SKM-1 (cell line): ENCODE results near the gene MANSC1.
"Not testable (repeated sequence)": the region's sequence is repeated elsewhere in the genome, so short reads cannot be mapped to it uniquely, and the experiment has no call there.

Experiments
- DNase-seq: peaks from one replicate; lab custom pipeline; 2025; ENCODE audit not compliant: unreplicated experiment; lab: John Stamatoyannopoulos, UW

MANSC1 gene

DNA sequence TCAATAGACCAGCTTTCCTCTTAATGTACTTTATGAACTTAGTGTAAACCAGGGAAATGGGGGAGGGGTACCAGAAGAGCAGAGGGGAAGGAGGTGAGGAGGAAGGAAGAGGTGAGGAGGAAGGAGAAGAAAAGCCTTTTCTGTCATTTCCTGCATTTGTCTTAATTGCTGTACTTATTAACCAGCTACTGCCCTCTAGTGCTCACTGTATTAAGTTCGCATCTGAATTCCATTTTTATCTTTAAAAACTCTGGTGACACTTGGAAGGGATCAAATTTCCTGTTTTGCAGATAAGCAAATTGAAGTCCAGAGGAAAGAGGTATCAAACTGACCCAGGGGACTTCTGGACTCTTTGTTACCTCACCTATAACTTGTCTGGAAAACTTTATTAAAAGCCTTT is 22.2 kb downstream of the MANSC1 start:
- no peak for DNase-seq

DNA sequence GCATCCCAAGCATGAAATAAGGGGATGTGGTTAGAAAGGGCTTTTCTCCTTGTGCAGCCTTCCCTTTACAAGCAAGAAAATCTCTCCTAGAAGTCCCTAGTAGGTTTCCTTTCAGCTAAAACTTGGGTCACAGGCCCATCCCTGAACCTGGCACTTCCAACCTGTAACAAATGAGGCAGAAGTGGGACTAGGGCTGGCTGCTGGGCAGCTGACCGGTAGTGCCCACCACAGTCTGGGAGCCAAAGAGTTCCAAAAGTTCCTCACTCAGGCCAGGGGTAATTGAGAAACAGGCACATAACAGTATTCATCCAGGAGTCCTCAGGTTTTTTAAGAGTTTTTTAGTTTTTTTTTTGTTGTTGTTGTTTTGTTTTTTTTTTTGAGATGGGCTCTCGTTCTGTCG is 23.8 kb downstream of the MANSC1 start:
- no peak for DNase-seq

DNA sequence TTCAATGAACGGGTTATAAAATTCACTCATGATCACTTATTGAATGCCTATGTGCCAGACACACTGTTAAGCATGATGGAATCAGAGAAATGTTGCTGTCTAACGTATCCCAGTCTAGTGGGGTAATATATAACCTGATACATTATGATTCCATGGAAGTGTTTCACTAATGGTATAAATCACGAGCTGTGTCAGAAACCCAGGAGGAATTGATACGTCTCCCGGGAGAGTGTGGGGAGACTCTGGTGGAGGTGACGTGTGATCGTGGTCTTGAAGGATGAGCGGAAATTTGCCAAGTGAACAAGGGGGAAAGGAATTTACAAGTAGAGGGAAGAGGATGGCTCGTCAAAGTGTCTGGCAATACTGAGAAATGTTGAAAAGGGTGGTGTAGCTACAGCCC is 26.5 kb downstream of the MANSC1 start:
- DNase-seq, result no peak

DNA sequence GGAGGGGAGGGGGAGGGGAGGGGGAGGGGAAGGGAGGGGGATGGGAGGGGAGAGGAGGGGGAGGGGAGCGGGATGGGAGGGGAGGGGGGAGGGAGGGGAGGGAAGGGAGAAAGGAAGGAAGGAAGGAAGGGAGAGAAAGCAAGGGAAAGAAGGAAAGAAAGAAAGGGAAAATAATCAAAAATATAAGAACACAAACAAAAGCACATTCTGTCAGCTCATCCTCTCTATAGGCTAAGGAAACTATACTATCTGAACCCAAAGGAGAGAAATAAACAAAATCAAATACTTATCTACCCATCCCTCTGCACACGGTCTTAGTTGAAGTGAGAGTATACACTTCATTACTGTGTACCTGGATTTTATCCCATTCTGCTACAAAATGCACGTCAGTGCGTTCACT is 26.9 kb downstream of the MANSC1 start:
- DNase-seq, result no peak

DNA sequence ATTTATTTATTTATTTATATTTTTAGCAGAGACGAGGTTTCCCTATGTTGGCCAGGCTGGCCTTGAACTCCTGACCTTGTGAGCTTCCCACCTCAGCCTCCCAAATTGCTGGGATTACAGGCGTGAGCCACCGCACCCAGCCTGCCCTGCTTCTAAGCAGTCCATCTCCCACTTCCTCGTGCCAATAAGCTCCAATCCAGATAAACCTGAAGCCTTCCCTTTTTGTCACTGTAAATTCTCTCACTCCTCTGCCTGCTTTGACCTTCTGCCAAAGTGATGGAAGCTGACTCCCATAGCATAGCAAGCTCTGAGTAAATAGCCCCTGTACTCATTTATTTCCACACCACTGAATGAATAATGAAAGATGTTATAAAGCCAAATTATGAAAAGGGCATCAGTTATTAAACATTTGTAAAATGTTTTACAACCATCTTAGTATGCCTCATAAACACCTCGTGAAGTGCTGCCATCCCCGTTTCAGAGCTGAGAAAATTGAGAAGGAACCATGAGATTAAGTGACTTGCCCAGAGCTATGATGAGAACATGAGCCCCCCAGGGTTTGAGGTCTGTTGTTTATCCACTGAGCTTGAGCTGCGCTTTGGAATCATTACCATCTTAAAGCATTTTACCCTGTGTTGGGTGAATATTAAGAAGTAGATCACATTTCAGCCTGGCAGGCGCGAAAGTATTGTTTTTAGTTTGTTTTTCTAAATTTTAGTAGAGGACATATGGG is 30.4 kb downstream of the MANSC1 start:
- DNase-seq, result no peak

DNA sequence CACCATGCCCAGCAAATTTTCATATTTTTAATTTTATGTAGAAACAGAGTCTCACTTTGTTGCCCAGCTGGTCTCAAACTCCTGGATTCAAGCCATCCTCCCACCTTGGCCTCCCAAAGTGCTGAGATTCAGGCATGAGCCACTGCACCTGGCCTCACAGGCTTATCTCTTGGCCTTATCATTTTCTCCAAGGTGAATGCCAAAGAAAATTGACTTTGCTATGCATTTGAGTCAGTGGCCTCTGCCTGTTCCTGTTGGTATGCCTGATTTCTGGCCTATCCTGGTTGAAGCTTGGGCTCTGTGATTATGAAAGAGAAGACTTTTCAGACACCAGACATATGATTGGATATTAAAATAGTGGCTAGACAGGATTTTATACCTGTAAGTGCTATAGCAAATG is 34.2 kb downstream of the MANSC1 start:
- no peak for DNase-seq

DNA sequence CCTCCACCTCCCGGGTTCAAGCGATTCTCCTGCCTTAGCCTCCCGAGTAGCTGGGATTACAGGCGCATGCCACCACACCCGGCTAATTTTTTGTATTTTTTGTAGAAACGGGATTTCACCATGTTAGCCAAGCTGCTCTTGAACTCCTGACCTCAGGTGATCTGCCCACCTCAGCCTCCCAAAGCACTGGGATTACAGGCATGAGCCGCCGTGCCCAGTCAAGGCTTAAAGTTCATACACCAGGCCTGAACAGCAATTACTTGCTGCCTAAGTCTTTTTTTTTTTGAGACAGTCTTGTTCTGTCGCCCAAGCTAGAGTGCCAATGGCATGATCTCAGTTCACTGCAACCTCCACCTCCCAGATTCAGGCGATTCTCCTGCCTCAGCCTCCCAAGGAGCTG is 39.3 kb downstream of the MANSC1 start:
- not testable (repeated sequence) for DNase-seq

DNA sequence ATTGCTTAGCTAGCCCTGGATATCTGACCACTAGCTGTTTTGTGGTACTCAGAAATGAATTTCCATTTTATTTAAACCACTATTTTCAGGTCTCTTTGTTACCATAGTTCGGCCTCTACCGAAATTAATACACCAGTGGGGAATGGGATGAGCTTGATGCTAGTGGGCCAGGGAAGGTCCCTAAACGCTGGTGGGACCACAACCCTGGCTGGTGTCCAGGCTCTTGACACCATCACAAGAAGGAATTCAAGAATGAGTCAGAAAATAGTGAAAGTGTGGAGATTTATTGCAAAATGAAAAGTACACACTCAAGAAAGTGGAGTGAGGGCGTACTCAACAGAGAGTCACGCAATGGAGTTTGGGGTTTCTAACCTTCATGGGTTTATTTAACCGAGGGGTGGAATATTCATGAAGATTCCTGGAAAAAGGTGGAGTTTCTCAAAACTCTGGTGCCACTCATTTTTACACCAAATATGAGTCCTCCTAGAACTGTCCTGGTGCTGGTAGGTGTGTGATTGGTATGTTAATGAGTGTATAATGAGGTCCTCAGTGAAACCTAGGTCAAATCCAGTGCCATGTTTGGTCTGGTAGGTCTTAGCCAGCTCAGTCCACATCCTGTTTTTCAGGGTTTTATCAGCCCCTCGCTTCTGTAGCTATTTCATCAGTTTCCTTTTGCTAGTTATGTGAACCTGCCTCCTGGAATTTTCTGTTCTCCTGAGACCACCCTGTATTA is 44.3 kb downstream of the MANSC1 start:
- DNase-seq, result no peak

DNA sequence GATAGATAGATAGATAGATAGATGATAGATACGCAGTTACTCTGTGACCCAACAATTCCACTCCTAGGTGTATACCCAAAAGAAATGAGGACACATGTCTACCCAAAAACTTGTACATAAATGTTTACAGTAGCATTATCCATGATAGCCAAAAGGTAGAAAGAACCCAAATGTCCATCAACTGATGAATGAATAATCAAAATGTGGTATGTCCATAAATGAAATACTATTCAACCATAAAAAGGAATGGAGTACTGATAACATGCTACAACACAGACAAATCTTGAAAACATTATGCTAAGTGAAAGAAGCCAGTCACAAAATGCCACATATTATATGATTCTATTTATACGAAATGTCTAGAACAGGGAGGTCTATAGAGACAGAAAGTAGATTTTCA is 47.1 kb downstream of the MANSC1 start:
- DNase-seq, result no peak

DNA sequence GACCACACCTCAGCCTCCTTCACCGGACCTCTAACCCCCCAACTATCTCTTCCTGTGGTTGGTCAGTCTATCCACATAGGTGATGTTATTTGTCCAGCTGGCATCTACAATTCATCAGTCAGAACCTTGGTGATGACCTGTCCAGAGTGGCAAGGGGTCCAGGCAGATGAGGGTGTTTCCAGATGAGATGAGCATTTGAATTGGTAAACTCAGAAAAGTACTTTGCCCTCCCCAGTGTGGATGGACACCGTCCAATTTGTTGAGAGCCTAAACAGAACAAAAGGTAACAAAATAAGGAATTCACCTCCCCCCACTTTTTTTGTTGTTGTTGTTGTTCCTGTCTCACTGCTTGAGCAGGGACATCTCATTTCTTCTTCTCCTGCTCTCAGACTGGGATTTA is 48.9 kb downstream of the MANSC1 start:
- DNase-seq, result no peak

DNA sequence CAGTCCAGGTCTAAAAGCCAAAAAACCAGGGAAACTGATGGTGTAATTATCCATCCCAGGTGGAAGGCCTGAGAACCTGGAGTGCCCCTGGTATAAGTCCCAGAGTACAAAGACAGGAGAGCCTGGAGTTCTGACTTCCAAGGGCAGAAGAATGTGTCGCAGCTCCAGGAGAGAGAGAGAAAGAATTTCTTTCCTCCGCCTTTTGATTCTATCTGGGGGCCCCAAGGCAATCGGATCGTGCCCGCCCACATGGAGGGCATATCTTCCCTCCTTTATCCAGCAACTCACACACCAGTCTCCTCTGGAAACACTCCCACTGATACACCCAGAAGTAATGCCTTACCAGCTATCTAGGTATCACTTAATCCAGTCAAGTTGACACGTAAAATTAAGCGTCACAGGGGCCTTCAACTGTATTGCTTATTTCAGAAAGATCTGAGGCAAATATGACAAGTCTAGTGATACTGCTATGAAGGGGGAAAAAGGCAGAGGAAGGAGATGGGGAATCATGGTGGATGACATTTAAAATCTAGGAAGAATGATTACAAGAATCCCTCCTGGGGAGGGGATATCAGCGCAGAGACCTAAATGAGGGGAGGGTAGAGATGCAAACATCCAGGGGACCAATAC is 52.7 kb downstream of the MANSC1 start:
- DNase-seq, result no peak

DNA sequence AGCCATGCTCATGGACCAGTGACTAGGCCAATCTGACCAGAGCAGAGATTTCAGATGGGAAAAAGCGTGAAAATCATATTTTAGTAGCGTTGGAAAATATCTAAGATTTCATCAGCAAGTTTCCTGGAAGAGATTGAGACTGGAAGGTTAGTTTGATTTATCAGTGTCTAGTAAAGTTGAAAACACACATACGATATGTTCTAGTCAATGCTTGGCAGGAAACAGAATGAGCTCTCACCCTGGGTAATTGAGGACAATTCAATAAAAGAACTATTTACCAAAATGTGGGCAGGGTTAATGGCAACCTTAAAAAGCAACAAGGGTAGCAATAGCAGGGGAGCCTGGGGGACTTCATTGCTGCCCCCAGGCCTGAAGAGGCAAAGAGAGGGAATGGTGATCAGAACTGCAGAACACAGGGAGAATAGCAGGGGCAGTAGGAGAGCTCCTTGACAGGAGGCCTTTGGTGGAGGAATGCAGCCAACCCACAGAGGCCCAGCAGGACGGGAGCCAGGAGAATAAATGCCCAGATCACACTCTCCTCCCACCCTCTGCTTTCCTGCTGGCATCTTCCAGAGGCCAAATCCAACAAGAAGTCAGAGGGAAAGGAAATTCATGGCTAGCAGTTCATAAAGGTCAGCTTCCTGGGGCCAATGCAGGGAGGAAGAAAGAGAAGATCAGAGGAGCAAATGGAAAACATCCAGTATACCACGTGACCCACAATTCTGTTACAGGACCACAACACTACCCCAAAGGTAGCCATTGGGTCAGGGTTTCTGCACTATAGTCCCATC is 55.6 kb downstream of the MANSC1 start:
- no peak for DNase-seq

DNA sequence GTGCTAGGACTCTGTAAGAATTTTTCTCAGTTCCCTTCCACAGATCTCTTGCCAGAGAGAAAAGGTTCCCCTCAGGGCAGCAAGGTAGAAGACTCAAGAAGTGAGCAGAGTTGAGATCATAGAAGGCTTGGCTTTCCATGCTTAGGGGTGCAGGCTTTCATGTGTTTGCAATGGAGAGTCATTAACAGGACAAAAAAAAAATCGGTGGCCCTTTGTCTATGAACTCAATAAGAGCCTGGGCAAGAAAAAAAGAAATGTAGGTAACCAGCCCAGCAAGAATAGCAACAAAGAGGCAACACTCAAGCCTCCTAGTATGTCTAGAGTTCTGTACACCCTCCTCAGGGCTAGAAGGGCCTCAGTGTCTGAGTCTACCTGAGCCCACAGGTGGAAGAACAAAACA is 59.8 kb downstream of the MANSC1 start:
- DNase-seq, result no peak

DNA sequence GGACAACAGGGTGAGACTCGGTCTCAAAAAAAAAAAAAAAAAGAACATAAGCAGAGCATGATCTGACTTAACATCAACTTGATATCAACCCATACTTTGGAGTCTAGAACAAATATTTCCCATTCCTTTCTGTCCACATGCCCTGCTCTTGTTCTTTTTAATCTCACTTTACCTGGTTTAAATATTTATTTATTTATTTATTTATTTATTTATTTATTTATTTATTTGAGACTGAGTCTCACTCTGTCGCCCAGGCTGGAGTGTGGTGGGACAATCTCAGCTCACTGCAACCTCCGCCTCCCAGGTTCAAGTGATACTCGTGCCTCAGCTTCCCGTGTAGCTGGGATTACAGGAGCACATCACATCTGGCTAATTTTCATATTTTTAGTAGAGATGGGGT is 63.6 kb downstream of the MANSC1 start:
- no peak for DNase-seq

DNA sequence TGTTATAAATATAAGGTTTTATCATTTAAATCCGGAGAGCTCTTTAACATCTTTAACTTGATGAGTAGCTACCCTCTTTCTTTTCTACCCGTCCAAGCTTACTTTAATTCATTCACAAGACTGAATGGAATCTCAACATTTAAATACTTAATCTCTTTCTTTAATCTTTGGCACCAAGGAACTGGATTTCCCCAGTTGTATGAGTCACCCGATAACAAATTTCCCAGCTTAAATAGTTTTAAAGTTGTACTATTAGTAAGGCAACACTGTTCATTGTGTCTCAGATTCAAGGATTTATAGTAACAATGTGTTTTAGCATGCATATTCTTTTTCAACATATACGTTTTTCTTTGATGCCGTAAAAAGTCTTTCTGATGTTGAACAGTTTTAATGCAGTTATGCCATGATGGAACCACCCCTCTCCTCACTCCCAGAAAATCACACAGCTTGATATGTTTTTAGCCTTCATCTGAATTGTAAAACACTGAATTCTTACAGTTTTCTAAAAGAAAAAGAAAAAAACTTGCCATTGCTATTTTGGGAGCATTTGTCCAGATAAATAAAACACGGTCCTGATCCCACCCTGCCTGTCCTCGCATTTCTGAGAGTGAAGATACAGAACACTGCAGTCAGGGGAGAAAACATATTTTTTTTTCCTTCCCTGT is 67.1 kb downstream of the MANSC1 start:
- DNase-seq, result no peak

DNA sequence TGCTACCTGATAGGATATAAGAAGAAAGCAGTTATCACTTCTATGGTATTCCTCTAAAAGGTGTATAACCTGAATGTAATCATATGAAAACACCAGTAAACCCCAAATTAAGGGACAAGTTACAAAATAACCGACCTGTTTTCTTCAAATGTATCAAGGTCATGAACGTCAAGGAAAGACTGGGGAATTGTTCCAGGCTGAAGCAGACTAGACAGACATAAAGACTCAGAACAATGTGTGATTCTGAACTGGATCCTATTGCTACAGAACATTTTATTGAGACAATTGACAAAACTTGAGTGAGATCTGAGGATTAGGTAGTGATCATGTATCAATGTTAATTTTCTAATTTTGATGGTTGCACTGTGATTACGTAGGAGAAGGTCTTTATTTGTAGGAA is 67.8 kb downstream of the MANSC1 start:
- no peak for DNase-seq

DNA sequence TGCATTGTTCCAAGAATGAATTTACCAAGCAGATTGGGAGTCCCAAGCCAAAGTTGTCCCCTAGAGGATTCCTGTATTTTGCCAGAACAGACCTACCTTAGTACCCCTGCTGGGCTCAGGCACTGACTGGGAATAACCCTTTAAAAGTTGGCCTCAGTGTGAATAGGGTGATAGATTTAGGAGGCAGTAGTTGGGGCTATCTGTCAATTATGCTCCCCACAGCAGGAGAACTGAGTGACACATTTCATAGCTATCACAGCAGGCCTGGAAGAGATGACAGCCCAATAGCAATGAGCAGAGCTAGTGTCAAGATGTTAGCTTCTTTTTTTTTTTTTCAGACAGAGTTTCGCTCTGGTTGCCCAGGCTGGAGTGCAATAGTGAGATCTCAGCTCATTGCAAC is 68.9 kb downstream of the MANSC1 start:
- DNase-seq, result no peak

DNA sequence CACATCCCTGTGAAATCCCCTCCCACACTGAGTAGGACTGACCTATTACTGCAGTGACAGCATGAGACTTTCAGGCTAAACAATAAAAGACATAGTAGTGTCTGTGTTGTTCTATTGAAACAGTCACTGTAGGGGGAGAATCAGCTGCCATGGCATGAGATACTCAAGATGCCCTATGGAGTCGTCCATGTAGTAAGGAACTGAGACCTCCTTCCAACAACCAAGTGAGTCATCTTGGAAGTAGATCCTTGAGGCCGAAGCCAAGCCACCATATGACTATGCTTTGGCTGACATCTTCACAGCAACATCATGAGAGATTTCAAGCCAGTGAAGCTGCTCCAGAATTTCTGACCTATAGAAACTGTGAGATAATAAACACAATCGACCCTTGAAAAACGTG is 71.1 kb downstream of the MANSC1 start:
- DNase-seq, result no peak
